Daoy (cell line): ENCODE results near the gene RHBDD1. TPM values are rescaled to one million over a fixed set of nuclear protein-coding genes. Genes with fewer than 3 reads are reported as not detected.
A peak's percentile ranks its signal among the peaks of the same experiment; 100 is the strongest.
"Not testable (repeated sequence)": the region's sequence is repeated elsewhere in the genome, so short reads cannot be mapped to it uniquely, and the experiment has no call there.

Source experiments
- DNase-seq: peaks from one replicate; pipeline ENCODE4 v3.0.0-alpha.2; 2015; ENCODE audit warnings: low read depth
- total RNA-seq: library from RNA; depleted of rRNA; stranded (reverse); fragments of >200 nt; shearing (Covaris generic); gene quantifications from 2 replicates; pipeline ENCODE4 v1.2.3, GENCODE V29; 2014

Gene RHBDD1
- total RNA-seq, 1 experiment from 2014 or later, result 4.3 TPM

- DNase-seq, result peak; percentile 80
Measured at GRCh38 chr2:226799211-226799975, 36.5 kb upstream of the RHBDD1 start, which contains the start of gene IRS1. TSS of gene IRS1 (minus strand) at chr2:226799820. CDS start at chr2:226798738, 1,082 bp downstream.

GRCh38 chr2:226799976-226800940 is 35.6 kb upstream of the RHBDD1 start:
- peak; percentile 23 for DNase-seq

- DNase-seq, result peak; percentile 87
Measured at GRCh38 chr2:226800941-226801784, 34.7 kb upstream of the RHBDD1 start.

- peak; percentile 54 for DNase-seq
Measured at GRCh38 chr2:226802573-226802972, 33.3 kb upstream of the RHBDD1 start.

GRCh38 chr2:226803410-226803809 is 32.4 kb upstream of the RHBDD1 start:
- no peak for DNase-seq

GRCh38 chr2:226813148-226813701 is 22.6 kb upstream of the RHBDD1 start:
- DNase-seq, result no peak

GRCh38 chr2:226818930-226819329 is 16.9 kb upstream of the RHBDD1 start:
- no peak for DNase-seq

- no peak for DNase-seq
Measured at GRCh38 chr2:226825056-226825455, 10.8 kb upstream of the RHBDD1 start.

- no peak for DNase-seq
Measured at GRCh38 chr2:226828191-226828590, 7.7 kb upstream of the RHBDD1 start.

- no peak for DNase-seq
Measured at GRCh38 chr2:226829721-226830631, 5.9 kb upstream of the RHBDD1 start.

GRCh38 chr2:226831266-226831665 is 4.6 kb upstream of the RHBDD1 start:
- DNase-seq, result no peak

GRCh38 chr2:226832061-226832460 is 3.8 kb upstream of the RHBDD1 start:
- DNase-seq, result no peak

- not testable (repeated sequence) for DNase-seq
Measured at GRCh38 chr2:226834880-226835279, 974 bp upstream of the RHBDD1 start.

GRCh38 chr2:226835420-226835795 is 446 bp upstream of the RHBDD1 start:
- DNase-seq, result no peak

- DNase-seq, result no peak
Measured at GRCh38 chr2:226836548-226836885, 663 bp downstream of the RHBDD1 start.

- no peak for DNase-seq
Measured at GRCh38 chr2:226837334-226837733, 1.5 kb downstream of the RHBDD1 start.

- no peak for DNase-seq
Measured at GRCh38 chr2:226837787-226838603, 2.1 kb downstream of the RHBDD1 start.

- DNase-seq, result no peak
Measured at GRCh38 chr2:226838722-226839121, 2.9 kb downstream of the RHBDD1 start.

- DNase-seq, result no peak
Measured at GRCh38 chr2:226839161-226839560, 3.3 kb downstream of the RHBDD1 start.

GRCh38 chr2:226839951-226840350 is 4.1 kb downstream of the RHBDD1 start:
- DNase-seq, result no peak
